ENCODE results near the gene SMIM41.

DNA sequence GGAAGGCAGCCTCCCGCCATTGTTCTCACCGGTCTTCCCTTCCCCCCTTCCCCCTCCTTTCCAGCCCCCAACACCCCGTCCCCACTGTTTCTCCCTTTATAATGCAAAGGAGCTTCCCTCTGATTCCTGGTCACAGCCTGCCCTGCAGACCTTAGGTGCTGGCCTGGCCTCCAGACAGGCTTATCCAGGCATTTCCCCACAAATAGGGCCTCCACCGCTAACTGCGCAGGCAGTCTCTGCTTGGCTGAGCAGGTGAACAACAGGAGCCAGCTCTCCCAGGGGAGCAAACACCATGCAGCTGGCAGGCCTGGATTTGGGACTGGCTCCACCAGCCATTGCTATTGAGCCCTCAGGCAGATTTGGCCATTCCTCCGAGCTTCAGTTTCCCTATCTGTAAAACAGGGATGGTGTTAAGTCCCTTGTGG, 46.0 kb downstream of the SMIM41 start:
- no peak for TF ChIP-seq EP300 (IDR thresholded peaks at IDR 0.05)
- TF ChIP-seq, protein P1, sequence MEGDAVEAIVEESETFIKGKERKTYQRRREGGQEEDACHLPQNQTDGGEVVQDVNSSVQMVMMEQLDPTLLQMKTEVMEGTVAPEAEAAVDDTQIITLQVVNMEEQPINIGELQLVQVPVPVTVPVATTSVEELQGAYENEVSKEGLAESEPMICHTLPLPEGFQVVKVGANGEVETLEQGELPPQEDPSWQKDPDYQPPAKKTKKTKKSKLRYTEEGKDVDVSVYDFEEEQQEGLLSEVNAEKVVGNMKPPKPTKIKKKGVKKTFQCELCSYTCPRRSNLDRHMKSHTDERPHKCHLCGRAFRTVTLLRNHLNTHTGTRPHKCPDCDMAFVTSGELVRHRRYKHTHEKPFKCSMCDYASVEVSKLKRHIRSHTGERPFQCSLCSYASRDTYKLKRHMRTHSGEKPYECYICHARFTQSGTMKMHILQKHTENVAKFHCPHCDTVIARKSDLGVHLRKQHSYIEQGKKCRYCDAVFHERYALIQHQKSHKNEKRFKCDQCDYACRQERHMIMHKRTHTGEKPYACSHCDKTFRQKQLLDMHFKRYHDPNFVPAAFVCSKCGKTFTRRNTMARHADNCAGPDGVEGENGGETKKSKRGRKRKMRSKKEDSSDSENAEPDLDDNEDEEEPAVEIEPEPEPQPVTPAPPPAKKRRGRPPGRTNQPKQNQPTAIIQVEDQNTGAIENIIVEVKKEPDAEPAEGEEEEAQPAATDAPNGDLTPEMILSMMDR (IDR thresholded peaks at IDR 0.05), result no peak
